HepG2 (cell line): ENCODE data around the gene CUEDC2. TPM values are rescaled to one million over a fixed set of nuclear protein-coding genes. Genes with fewer than 3 reads are reported as not detected.

Experiments
- NR2F1 ChIP-seq, 2 experiments: fragments of 450-650 bp in 1 of 2; formaldehyde crosslinking in 1 of 2; IDR thresholded peaks; 2 replicates each; pipeline versions ENCODE4 v1.5.0 to v1.6.1; 2016 to 2020; ENCODE audit warnings: mild to moderate bottlenecking in 1 of 2, missing compliant biosample characterization in 1 of 2, missing genetic modification reagents in 1 of 2, moderate library complexity in 1 of 2
- ZNF225 ChIP-seq: sonication (generic); formaldehyde crosslinking; IDR thresholded peaks from 2 replicates; pipeline ENCODE4 v1.4.0; 2020; ENCODE audit warnings: mild to moderate bottlenecking, missing genetic modification reagents
- ZNF563 ChIP-seq: sonication (generic); formaldehyde crosslinking; IDR thresholded peaks from 2 replicates; pipeline ENCODE4 v1.8.0; 2022; ENCODE audit warnings: mild to moderate bottlenecking, moderate library complexity, missing genetic modification reagents
- ZNF777 ChIP-seq: sonication (generic); formaldehyde crosslinking; IDR thresholded peaks from 2 replicates; pipeline ENCODE4 v1.4.0; 2020; ENCODE audit warnings: missing genetic modification reagents
- ZNF850 ChIP-seq: sonication (generic); formaldehyde crosslinking; conservative IDR thresholded peaks from 2 replicates; pipeline ENCODE4 v1.9.0; 2021; ENCODE audit warnings: mild to moderate bottlenecking, missing genetic modification reagents
- polyA plus RNA-seq, 8 experiments: library from polyadenylated mRNA; depleted of rRNA in 3 of 8; stranded (reverse) in 7 of 8; unstranded in 1 of 8; fragments of >200 nt; fragmentation: Illumina TruSeq in 4 of 8; extraction: Trizol in 4 of 8; gene quantifications; 2 replicates each; pipeline versions ENCODE4 v1.2.1 to v1.2.3, GENCODE V29; 2011 to 2016; ENCODE audit warnings: low read depth in 4 of 8, missing spikeins in 1 of 8, mixed read lengths in 1 of 8; ENCODE audit not compliant: insufficient read depth in 1 of 8
- total RNA-seq, 5 experiments: library from RNA; depleted of rRNA; stranded (reverse); fragments of >200 nt; fragmentation: Illumina TruSeq; extraction: Trizol; gene quantifications; 2 replicates each; pipeline ENCODE4 v1.2.3, GENCODE V29; 2016; ENCODE audit warnings: low read depth in 1 of 5
- TF ChIP-seq, protein P1 (sequence below): sonication (generic); formaldehyde crosslinking; IDR thresholded peaks from 2 replicates; pipeline ENCODE4 v1.5.1; 2020; ENCODE audit warnings: mild to moderate bottlenecking, missing genetic modification reagents, moderate library complexity
- TF ChIP-seq, protein P2 (sequence below): sonication (generic); formaldehyde crosslinking; IDR thresholded peaks from 2 replicates; pipeline ENCODE4 v1.5.1; 2020; ENCODE audit warnings: mild to moderate bottlenecking, missing genetic modification reagents, borderline replicate concordance
- TF ChIP-seq, protein P3 (sequence below): sonication (generic); formaldehyde crosslinking; IDR thresholded peaks from 2 replicates; pipeline ENCODE4 v1.5.0; 2020; ENCODE audit warnings: missing genetic modification reagents
- TF ChIP-seq, protein P4 (sequence below): sonication (generic); formaldehyde crosslinking; IDR thresholded peaks from 2 replicates; pipeline ENCODE4 v1.4.0; 2020; ENCODE audit warnings: missing genetic modification reagents

CUEDC2 gene
- total and polyA plus RNA-seq, 2 of the 13 experiments (the other 11 are each of a cell fraction or from before 2014, with no cell fraction given): 13.1 to 18.4 TPM

DNA sequence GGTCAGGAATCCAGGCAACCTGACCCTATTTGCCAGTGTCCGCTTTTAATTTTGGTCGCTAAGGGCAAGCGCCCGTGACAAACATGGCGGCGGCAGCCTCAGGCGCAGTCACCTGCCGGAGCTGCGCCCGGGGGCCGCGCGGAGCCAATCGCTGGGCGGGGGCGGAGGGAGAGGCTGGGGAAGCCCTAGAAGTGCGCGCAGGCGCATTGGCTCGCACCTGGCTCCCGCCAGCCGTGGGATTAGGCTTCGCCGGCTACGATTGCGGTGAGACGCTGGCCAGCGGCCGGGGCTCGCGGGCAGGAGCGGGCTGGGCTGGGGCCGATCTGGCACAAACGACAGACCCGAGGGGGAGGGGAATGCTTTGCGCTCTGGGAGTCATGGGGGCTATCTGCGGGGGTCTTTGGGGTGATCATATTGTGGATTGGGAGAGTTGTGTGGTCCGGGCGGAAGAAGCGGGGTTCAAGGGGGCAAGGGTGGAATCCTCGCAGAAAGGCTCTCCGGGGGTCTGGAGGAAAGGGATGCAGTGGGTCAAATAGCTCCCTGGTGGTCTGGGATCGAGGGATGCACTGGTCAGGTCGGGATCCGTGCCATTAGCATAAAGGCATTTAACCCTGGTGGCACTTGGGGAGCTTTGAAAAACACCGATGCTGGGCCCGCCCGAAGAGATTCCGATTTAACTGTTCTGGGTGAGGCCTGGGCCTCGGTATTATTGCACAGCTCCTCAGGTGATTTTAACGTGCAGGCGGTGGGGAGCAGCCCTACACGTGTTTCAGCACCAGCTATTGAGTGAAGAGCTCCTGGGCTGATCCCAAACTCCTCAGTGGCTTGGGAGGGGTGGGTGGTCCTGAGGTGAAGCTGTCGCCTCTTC, 29.0 kb upstream of the CUEDC2 start (continued):
- TF ChIP-seq NR2F1 (CRISPR knock-in tag; IDR thresholded peaks at IDR 0.05) (no peak), ZNF225 (CRISPR knock-in tag) (no peak), ZNF777 (CRISPR knock-in tag) (no peak), ZNF850 (no peak), ZNF563 (CRISPR knock-in tag) (0 out of 2 replicates have a peak, but pooled peaks have one; percentile 33)
- TF ChIP-seq, protein P1, sequence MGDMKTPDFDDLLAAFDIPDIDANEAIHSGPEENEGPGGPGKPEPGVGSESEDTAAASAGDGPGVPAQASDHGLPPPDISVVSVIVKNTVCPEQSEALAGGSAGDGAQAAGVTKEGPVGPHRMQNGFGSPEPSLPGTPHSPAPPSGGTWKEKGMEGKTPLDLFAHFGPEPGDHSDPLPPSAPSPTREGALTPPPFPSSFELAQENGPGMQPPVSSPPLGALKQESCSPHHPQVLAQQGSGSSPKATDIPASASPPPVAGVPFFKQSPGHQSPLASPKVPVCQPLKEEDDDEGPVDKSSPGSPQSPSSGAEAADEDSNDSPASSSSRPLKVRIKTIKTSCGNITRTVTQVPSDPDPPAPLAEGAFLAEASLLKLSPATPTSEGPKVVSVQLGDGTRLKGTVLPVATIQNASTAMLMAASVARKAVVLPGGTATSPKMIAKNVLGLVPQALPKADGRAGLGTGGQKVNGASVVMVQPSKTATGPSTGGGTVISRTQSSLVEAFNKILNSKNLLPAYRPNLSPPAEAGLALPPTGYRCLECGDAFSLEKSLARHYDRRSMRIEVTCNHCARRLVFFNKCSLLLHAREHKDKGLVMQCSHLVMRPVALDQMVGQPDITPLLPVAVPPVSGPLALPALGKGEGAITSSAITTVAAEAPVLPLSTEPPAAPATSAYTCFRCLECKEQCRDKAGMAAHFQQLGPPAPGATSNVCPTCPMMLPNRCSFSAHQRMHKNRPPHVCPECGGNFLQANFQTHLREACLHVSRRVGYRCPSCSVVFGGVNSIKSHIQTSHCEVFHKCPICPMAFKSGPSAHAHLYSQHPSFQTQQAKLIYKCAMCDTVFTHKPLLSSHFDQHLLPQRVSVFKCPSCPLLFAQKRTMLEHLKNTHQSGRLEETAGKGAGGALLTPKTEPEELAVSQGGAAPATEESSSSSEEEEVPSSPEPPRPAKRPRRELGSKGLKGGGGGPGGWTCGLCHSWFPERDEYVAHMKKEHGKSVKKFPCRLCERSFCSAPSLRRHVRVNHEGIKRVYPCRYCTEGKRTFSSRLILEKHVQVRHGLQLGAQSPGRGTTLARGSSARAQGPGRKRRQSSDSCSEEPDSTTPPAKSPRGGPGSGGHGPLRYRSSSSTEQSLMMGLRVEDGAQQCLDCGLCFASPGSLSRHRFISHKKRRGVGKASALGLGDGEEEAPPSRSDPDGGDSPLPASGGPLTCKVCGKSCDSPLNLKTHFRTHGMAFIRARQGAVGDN (CRISPR knock-in tag): peak; percentile 90
- TF ChIP-seq, protein P2, sequence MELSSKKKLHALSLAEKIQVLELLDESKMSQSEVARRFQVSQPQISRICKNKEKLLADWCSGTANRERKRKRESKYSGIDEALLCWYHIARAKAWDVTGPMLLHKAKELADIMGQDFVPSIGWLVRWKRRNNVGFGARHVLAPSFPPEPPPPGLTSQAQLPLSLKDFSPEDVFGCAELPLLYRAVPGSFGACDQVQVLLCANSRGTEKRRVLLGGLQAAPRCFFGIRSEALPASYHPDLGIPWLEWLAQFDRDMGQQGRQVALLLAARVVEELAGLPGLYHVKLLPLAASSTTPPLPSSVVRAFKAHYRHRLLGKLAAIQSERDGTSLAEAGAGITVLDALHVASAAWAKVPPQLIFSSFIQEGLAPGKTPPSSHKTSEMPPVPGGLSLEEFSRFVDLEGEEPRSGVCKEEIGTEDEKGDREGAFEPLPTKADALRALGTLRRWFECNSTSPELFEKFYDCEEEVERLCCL (CRISPR knock-in tag): no peak
- TF ChIP-seq, protein P3, sequence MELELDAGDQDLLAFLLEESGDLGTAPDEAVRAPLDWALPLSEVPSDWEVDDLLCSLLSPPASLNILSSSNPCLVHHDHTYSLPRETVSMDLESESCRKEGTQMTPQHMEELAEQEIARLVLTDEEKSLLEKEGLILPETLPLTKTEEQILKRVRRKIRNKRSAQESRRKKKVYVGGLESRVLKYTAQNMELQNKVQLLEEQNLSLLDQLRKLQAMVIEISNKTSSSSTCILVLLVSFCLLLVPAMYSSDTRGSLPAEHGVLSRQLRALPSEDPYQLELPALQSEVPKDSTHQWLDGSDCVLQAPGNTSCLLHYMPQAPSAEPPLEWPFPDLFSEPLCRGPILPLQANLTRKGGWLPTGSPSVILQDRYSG (CRISPR knock-in tag): no peak
- TF ChIP-seq, protein P4, sequence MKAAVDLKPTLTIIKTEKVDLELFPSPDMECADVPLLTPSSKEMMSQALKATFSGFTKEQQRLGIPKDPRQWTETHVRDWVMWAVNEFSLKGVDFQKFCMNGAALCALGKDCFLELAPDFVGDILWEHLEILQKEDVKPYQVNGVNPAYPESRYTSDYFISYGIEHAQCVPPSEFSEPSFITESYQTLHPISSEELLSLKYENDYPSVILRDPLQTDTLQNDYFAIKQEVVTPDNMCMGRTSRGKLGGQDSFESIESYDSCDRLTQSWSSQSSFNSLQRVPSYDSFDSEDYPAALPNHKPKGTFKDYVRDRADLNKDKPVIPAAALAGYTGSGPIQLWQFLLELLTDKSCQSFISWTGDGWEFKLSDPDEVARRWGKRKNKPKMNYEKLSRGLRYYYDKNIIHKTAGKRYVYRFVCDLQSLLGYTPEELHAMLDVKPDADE (CRISPR knock-in tag): no peak
